Cardiac fibroblast (primary cell): ENCODE results near the gene ZBTB42.

Experiments
- DNase-seq, 2 donors: peaks; one replicate each; pipeline versions ENCODE4 v3.0.0 to v3.0.0-alpha.2; 2010; ENCODE audit warnings: low read depth in 2 of 2
- H3K4me3 ChIP-seq, 2 donors: replicated peaks in 1 of 2; 1 replicate in 1 of 2; 2 replicates in 1 of 2; pipeline ENCODE4 v1.5.1; 2011; ENCODE audit warnings: low read depth in 2 of 2, low read length in 2 of 2, mild to moderate bottlenecking in 2 of 2, moderate library complexity in 1 of 2
- TF ChIP-seq, protein P1 (sequence below): IDR thresholded peaks from one replicate; pipeline ENCODE4 v1.5.1; 2011; ENCODE audit warnings: low read depth, mild to moderate bottlenecking, low read length, inconsistent platforms

The ZBTB42 gene

DNA sequence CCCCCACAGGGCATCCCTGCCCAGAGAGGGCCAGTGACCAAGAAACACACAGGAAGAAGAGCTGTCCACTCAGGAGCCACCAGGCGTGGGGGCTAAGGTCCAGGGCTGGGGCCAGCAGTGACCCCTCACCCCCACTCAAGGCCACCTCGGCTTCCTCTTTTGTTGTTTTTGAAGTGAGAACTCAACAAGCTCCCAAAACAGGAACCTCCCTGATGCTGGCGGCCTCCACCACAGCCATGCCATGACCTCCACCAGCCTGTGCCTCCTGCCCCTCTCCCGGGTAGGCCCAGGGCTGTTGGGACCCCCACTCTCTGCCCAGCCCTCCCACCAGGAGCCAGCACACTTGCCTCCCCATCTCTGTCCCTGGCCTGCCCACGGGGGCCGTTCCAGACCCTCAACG, 13.2 kb upstream of the ZBTB42 start:
- TF ChIP-seq, protein P1, sequence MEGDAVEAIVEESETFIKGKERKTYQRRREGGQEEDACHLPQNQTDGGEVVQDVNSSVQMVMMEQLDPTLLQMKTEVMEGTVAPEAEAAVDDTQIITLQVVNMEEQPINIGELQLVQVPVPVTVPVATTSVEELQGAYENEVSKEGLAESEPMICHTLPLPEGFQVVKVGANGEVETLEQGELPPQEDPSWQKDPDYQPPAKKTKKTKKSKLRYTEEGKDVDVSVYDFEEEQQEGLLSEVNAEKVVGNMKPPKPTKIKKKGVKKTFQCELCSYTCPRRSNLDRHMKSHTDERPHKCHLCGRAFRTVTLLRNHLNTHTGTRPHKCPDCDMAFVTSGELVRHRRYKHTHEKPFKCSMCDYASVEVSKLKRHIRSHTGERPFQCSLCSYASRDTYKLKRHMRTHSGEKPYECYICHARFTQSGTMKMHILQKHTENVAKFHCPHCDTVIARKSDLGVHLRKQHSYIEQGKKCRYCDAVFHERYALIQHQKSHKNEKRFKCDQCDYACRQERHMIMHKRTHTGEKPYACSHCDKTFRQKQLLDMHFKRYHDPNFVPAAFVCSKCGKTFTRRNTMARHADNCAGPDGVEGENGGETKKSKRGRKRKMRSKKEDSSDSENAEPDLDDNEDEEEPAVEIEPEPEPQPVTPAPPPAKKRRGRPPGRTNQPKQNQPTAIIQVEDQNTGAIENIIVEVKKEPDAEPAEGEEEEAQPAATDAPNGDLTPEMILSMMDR, result no peak
- no peak overlapping the region for H3K4me3 ChIP-seq
- DNase-seq, result no peak

DNA sequence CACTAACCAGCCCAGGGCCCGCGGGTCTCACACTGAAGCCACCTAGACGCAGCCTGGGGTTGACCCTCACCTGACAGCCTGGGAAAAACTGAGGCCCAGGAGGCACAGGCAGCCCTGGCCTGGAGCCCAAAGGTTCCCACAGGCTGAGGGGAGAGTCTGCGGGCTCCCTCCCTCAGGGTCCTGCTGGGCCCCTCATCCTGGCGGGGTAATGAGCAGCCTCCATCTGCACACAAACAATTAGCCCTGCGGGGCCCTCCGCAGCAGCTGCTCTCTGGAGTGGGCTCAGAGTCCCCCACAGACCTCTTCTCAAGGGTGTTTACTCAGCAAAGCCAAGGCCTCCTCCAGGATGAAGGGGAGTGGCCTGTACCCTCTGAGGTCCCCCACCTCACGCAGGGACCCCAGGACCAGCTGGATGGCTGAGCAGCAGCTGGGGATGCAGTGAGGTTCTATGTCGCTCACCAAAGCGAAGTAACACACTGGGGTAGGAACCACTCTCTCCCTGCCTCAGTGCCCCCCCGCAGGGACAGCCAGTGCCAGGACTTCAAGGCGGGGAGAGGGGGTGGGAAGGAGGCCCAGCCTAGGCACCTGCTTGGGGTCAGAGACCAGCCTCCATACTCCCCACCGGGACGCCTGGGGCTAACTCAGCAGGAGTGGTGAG, 12.6 kb upstream of the ZBTB42 start:
- DNase-seq, result no peak
- TF ChIP-seq, protein P1, result no peak
- no peak overlapping the region for H3K4me3 ChIP-seq

DNA sequence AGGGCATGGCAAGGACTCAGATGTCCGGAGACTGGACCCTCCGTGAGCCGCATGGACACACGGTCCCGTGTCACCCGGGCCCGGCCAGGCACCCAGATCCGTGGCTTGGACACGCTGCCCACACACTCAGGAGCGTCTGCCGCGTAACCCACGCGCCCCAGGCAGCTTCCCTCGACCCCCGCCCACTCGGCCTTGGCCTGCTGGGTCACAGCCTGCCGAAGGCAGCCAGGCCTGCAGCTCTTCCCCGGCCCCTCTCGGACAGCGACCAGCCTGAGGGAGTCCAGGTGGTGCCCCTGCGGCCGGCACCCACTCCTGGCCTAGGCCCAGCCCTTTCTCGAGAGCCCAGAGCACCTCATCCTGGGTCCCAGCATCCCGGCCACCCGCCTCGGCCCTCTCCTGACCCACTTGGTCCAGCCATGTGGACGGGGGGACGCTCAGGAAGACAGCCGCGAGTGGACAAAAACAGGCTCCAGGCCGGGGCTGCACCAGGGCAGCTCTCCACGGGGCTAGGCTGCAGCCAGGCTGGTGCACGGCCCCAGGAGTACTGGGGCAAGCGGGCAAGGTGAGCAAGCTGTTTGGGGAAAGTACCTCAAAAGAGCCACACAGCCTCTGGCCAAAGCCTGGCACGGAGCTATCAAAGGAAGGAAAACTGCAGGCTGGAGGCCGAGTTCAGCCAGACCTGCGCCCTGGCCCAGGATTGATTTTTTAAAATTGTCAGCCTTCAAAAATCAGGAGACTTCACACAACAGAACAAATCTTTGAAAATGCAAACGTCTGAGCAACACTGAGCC, 11.8 kb upstream of the ZBTB42 start:
- DNase-seq, result no peak
- no peak overlapping the region for H3K4me3 ChIP-seq
- TF ChIP-seq, protein P1, result no peak

DNA sequence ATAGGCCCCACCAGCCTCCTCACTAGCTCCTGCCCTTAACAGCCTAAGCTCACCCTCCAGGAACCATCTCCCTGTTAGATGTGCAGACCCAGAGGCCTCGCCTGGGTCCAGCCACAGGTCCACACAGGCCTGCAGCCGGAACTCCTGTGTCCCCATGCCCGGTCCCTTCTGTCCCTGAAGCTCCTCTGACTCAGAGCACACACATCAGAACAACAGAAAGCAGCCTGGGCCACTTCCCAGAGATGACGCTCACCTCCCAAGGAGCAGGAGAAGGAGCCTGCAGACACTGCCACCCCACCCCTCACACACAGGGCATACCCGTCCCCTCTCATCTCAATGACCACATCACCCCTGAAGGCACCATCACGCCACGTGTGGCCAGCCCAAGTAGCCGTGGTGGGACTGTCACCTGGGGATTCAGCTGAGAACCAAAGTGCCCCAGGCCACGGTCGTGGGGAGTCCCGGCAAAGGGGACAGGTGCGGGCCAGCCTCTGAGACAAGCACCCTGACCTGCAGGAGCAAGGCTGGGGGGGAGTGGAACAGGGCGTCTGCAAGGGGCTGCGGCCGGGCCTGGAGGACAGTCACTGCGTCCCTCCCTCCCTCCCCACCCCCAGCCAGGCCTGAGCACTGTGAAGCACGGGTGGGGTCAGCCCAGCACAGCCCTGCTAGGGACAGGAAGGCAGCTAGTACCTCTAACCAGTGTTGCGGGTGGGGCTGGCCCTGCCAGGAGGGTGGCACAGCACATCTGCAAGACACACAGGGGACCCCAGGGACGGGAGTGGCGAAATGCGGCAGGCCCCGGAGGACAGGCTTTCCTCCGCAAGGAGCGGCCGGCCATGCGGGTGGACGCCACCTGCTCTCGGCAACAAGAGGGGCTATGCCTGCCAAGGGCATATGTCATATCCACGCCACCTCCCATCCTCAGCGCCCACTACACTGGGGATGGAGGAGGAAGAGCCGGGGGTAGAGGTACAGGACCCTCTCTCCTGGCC, 10.9 kb upstream of the ZBTB42 start:
- TF ChIP-seq, protein P1, result no peak

DNA sequence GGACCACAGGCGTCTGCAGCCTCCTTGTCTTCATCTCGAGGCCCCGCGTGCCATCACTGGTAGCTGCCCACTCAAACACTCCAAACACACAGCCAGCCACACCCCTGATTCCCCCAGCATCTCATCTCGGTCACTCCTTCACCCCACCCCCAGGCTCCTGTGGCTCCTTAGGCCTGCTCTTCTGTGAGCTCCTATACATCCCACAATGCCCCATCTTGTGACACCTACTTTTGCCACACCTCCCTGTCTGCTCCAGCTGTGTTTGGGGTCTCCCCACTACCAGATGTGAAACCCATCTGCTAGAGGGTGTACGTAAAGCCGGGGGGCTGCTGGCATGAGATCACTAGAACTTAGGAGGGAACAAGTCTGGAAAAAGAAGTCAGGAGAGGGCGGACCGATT, 9.5 kb upstream of the ZBTB42 start:
- TF ChIP-seq, protein P1, result no peak

More for the DNA sequence above, 10.9 kb upstream of the ZBTB42 start:
- no peak for DNase-seq
- no peak overlapping the region for H3K4me3 ChIP-seq

DNA sequence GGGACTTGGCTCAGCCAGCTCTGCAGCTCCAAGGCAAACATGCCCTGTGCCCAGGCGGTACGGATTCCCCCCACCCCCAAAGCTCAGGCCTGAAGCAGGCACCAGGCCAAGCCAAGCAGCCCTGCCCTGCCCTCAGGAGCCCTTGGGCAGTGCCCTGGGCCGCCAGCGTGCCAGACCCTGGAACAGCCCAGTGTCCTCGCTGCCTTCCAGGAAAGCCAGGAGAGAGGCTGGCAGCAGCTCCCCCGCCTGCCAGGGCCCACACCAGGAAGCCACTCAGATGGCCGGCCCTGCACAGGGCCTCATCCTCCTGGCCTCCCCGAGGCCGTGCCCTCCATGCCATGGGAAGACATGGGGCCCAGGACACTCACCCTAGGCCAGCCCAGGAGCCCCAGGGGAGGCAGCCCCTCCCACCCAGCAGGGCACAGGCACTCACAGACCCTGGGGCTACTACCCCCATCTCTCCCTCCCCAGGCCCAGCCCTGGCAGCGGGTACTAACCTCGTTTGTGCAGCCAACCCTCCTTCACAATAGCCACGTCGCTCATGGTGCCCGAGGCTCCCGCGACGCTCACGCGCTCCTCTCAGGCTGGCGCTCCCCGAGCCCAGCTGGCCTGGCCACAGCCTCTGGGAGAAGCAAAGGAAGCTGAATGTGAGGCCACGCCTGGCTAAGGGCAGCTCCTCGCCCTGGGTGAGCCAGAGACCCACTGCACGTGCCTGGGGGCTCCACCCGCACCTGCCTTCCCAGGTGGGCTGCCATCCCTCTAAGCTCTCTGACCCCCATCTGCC, 8.6 kb upstream of the ZBTB42 start:
- DNase-seq, result no peak
- TF ChIP-seq, protein P1, result no peak
- H3K4me3 ChIP-seq, result no peak overlapping the region

More for the DNA sequence above, 9.5 kb upstream of the ZBTB42 start:
- H3K4me3 ChIP-seq, result no peak overlapping the region
- DNase-seq, result no peak
